ENCODE results near the gene ASTL.

The ASTL gene

DNA sequence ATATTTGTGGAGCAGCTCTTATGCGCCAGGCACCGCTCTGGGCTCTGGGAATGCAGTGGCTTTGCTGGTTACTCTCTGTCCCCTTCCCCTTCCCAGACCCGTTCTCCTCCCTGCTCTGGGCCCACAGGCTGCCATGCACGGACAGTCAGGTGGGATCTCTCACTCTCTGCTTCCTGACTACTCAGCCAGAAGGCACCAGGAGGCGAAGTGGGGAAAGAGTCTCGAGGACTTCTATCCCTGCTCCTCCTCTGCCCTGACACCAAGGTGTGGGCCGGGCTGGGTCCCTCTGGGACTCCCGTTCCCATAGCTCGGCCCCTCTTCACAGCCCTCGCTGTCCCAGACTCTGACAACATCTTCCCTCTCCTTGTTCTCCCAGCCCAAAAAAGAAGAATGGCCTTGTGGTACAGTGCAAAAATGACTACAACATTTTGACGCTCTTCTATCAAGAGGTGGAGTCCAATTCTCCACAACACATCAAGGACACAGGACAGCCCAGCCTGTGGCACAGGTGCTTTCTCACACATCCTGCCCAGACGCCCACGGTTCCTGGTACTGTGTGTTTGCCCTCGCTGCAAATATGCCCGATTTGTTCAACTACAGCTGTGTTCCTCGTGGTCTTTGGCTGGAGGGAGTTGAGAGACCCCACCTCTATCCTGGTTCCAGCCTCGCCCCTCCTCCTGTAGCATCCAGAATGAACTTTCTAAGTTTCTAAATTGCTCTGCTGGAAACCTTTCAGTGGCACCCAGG, 21.0 kb upstream of the ASTL start:
- DNase-seq (ENCODE audit: low read depth in 2 of 2), result no peak

- DNase-seq (ENCODE audit: low read depth in 2 of 2), result no peak
Measured at GRCh38 chr2:96158554-96158940, 20.2 kb upstream of the ASTL start.

GRCh38 chr2:96157649-96158553, 19.6 kb upstream of the ASTL start:
- DNase-seq (ENCODE audit: low read depth in 2 of 2), result no peak

DNA sequence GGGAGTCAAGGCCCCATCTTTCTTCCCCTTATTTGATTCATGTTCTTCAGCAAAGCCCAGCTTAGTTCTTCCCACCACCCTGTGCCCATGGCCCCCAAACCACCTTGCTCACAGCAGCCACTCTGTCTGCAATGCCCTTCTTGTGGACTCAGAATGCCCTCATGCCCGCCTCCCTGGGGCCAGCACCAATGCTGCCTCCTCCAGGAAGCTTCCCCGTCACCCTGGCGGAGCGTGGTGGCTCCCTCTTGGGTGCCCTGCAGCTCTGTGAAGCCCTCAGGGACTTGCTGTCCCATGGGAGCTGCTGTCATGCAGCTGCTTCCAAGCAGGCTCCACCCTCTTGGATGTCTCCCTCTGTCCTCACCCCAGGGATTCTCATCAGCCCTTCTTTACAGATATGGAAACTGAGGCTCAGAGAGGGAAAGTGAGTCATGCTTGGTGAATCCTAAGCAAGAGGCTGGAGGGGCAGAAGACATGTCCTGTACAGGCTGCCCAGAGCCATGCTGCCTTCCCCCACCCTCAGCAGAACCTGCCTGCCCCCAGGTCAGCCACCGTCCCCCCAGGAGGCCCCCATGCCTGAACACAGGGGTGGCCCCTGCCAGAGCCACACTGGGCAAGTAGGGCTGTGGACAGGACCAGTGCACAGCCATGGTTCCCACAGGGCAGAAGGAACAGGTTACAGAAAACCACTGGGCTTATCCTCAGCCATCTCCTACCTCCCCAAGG, 18.8 kb upstream of the ASTL start:
- DNase-seq (ENCODE audit: low read depth in 2 of 2), result no peak

GRCh38 chr2:96156011-96156820, 17.9 kb upstream of the ASTL start:
- no peak for DNase-seq (ENCODE audit: low read depth in 2 of 2)

DNA sequence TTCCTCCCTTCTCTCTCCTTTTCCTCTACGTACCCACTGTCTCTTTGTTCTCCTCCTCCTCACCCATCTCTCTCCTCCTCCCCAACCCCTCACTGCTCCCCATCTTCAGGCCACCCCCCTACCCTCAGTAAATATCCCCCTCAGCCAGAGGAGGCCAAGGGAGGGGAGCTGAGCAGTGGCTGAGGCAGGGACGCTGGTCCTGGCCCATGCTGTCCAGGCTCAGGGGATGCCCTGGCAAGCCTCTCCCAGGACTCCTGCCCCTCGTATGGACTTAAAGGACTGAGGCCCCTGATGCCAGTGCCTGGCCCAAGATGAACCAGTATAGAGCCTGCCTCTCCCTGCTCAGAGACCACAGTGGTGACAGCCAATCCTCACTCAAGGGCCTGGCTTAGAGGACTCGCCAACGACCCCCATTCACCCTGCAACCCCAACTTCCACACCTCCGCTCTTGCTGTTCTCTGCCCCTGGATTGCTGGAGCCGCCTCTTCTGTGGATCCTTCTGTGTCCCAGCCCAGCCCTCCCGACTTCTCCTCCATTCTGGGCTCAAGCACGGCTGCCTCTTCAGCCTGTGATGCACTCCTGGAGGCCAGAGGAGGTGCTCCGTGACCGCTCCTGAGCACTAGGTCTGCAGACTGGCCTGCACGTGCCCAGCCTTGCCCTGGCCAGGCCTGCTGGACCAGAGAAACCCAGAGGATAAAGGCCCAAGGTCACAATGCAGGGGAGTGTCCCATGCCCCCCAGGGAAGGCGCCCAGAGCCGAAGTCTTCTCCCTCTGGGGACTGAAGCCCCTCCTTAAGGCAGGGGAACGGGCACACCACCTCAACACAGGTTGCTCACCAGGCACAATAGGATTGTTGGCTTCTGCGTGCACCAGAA, 16.4 kb upstream of the ASTL start:
- no peak for DNase-seq (ENCODE audit: low read depth in 2 of 2)

DNA sequence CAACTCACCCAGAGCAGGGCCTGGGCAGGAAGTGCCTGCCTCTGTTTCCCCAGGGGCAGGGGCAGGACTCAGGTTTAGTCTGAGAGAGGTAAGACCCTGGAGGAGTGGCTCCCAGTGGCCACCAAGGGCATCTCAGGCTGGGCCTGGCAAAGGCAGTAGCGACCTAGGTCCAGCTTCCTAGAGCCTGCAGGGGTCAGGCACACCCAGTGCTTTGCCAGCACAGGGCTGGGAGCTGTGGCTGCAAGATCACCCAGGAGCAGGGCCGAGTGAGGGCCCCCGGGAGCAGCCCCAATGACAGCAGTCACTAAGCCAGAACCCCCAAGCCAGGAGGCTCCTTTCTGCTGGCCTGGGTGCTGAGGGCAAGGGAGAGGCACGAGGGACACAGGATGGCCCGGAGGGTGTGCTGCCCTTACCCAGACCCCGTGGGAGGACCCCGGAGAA, 15.7 kb upstream of the ASTL start:
- DNase-seq (ENCODE audit: low read depth in 2 of 2), result no peak

- DNase-seq (ENCODE audit: low read depth in 2 of 2), result no peak
Measured at GRCh38 chr2:96153291-96153713, 15.0 kb upstream of the ASTL start.

GRCh38 chr2:96152304-96153161, 14.2 kb upstream of the ASTL start:
- no peak for DNase-seq (ENCODE audit: low read depth in 2 of 2)

GRCh38 chr2:96151595-96152303, 13.4 kb upstream of the ASTL start:
- no peak for DNase-seq (ENCODE audit: low read depth in 2 of 2)

GRCh38 chr2:96150791-96151594, 12.7 kb upstream of the ASTL start:
- DNase-seq (ENCODE audit: low read depth in 2 of 2), result no peak

DNA sequence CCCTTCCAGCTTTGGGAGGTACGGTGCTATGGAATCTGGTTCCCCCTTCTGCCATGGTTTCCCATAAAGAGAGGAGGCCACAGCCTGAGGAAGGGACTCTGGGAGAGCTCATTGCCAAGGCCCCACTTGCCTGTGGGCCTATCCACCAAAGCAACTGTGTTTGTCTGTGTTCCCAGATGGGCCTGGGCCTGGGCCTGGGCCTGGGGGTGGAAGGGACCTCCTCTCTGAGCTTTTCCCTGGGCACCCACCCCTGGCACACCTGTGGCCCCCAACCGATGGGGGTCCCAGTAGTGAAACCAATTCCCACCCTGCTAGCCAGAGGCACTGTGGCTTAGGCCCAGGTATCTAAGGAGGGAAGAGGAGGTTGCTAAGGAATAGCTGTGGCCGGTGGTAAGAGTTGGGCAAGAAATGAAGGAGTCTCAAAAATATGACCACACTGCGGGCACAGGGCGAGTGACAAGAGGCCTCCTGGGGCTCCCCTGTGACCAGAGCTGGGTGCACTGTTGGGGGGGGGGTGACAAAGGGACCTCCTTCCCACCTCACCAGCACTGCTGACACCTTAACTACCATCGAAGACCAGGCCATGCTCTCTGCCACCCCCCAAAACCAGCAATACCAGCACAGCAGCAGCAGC, 11.8 kb upstream of the ASTL start:
- DNase-seq (ENCODE audit: low read depth in 2 of 2), result no peak

DNA sequence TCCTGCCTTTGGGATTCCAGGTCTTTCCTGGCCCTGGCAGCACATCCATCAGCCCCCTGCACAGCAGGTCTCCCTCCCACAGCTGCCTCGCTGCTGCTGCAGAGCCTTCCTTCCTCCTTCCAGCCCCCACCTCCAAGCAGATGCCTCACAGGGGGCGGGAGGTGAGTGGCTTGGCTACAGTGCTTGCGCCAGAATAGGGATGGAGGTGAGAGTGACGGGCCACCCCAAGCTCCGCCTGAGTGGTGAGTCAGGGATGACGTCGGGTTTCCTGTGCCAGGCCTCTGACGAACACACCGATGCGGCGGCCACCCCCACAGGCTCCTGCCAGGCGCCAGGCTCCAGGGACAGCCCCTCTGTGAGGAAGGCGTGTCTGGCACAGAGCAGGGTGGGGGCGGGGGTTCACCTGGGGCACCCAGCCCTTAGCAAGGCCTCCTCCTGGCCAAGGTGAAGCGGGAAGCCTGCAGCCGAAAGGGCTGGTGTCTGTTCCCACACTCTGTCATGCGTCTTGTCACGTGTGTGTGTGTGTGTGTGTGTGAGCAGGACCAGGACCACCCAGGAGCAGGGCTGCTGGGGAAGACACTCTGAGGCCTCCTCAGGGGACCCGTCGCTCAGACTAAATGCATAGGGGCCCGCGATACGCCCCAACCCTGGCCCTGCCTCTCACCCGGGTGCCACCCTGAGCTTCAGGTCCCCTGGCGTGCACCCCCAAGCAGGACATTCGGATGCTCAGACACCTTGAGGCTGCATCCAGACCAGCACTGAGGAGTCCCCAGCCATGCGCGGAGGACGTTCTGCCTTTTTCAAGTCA, 10.3 kb upstream of the ASTL start:
- DNase-seq (ENCODE audit: low read depth in 2 of 2), result peak; percentile 44 to 59

- DNase-seq (ENCODE audit: low read depth in 2 of 2), result no peak
Measured at GRCh38 chr2:96147593-96148201, 9.4 kb upstream of the ASTL start.

- no peak for DNase-seq (ENCODE audit: low read depth in 2 of 2)
Measured at GRCh38 chr2:96146881-96147592, 8.7 kb upstream of the ASTL start.

Data from fibroblast of skin of left biceps (primary cell).